WTC11 (cell line): ENCODE results near the gene KICS2. TPM values are rescaled to one million over a fixed set of nuclear protein-coding genes. Genes with fewer than 3 reads are reported as not detected.

Experiments
- ATAC-seq: fragments of 200-7000 bp; cut with Tn5 transposase; 2 replicates; pipeline ENCODE4 v1.10.0; 2021; ENCODE audit warnings: mild to moderate bottlenecking, moderate library complexity
- Bru-seq: library from RNA; stranded (reverse); fragments of 400-500 nt; gene quantifications from one replicate; lab custom pipeline; 2021; lab: Mats Ljungman, UMichigan
- CTCF ChIA-PET: fragments of 300-600 bp; sonication (Branson Sonifier 250); formaldehyde crosslinking; loops from one replicate; lab custom pipeline; 2021; ENCODE audit warnings: antibody characterized with exemption; lab: Charles Lee
- POLR2A ChIA-PET: fragments of 350-600 bp; sonication (Branson Sonifier 250); formaldehyde crosslinking; loops from one replicate; lab custom pipeline; 2021; ENCODE audit warnings: antibody characterized with exemption; lab: Charles Lee
- DNase-seq: peaks from one replicate; pipeline ENCODE4 v3.0.0; 2021; ENCODE audit warnings: low spot score
- H3K27ac Mint-ChIP-seq: 2 replicates; pipeline ENCODE4 v1.8.0; 2021; ENCODE audit warnings: mixed read lengths
- H3K27me3 Mint-ChIP-seq: 2 replicates; pipeline ENCODE4 v1.8.0; 2021; ENCODE audit warnings: low read depth, mild to moderate bottlenecking, moderate library complexity, mixed read lengths
- H3K36me3 Mint-ChIP-seq: 2 replicates; pipeline ENCODE4 v1.8.0; 2021; ENCODE audit warnings: mixed read lengths
- H3K4me1 Mint-ChIP-seq: 2 replicates; pipeline ENCODE4 v1.8.0; 2022; ENCODE audit warnings: mixed read lengths
- H3K4me3 Mint-ChIP-seq: 2 replicates; pipeline ENCODE4 v1.8.0; 2021; ENCODE audit warnings: mild to moderate bottlenecking, moderate library complexity, mixed read lengths
- H3K9me3 Mint-ChIP-seq: 2 replicates; pipeline ENCODE4 v1.8.0; 2021; ENCODE audit warnings: mixed read lengths
- ELF4 ChIP-seq: sonication (generic); formaldehyde crosslinking; IDR thresholded peaks from 2 replicates; pipeline ENCODE4 v1.8.1; 2022; ENCODE audit warnings: low read depth, mild to moderate bottlenecking, moderate library complexity, missing genetic modification reagents
- ESRRA ChIP-seq: sonication (generic); formaldehyde crosslinking; IDR thresholded peaks from 2 replicates; pipeline ENCODE4 v1.8.1; 2022; ENCODE audit warnings: mild to moderate bottlenecking, missing genetic modification reagents, borderline replicate concordance
- FOXP1 ChIP-seq: sonication (generic); formaldehyde crosslinking; IDR thresholded peaks from 2 replicates; pipeline ENCODE4 v1.8.0; 2022; ENCODE audit warnings: missing genetic modification reagents, mild to moderate bottlenecking, moderate library complexity, borderline replicate concordance
- GRHL2 ChIP-seq: fragments of 250-450 bp; sonication (Bioruptor Pico); IDR thresholded peaks from 2 replicates; pipeline ENCODE4 v1.8.0; 2022; ENCODE audit warnings: mild to moderate bottlenecking, moderate library complexity; ENCODE audit not compliant: insufficient replicate concordance, severe bottlenecking
- IRF2 ChIP-seq: sonication (generic); formaldehyde crosslinking; IDR thresholded peaks from 2 replicates; pipeline ENCODE4 v1.8.0; 2022; ENCODE audit warnings: low read depth, missing genetic modification reagents, borderline replicate concordance
- NFE2L1 ChIP-seq: sonication (generic); formaldehyde crosslinking; IDR thresholded peaks from 2 replicates; pipeline ENCODE4 v1.8.1; 2023; ENCODE audit warnings: missing genetic modification reagents
- NFYB ChIP-seq: sonication (generic); formaldehyde crosslinking; conservative IDR thresholded peaks from 2 replicates; pipeline ENCODE4 v1.8.0; 2022; ENCODE audit warnings: low read depth, missing genetic modification reagents
- PRRX2 ChIP-seq: fragments of 250-450 bp; sonication (Bioruptor Pico); IDR thresholded peaks from 2 replicates; pipeline ENCODE4 v1.8.0; 2021; ENCODE audit warnings: mild to moderate bottlenecking
- TP53 ChIP-seq: sonication (generic); formaldehyde crosslinking; IDR thresholded peaks from 2 replicates; pipeline ENCODE4 v1.8.1; 2023; ENCODE audit warnings: mild to moderate bottlenecking, missing genetic modification reagents
- ZNF121 ChIP-seq: sonication (generic); formaldehyde crosslinking; IDR thresholded peaks from 2 replicates; pipeline ENCODE4 v1.8.0; 2023; ENCODE audit warnings: missing genetic modification reagents
- ZNF138 ChIP-seq: sonication (generic); formaldehyde crosslinking; conservative IDR thresholded peaks from 2 replicates; pipeline ENCODE4 v1.8.1; 2022; ENCODE audit warnings: mild to moderate bottlenecking, moderate library complexity, missing genetic modification reagents
- ZNF263 ChIP-seq: sonication (generic); formaldehyde crosslinking; IDR thresholded peaks from 2 replicates; pipeline ENCODE4 v1.8.1; 2022; ENCODE audit warnings: low read depth, mild to moderate bottlenecking, moderate library complexity, missing genetic modification reagents
- long read RNA-seq, 3 experiments: library from RNA in 1 of 3; library from capped mRNA in 1 of 3; library from polyadenylated mRNA in 1 of 3; unstranded in 2 of 3; stranded (forward) in 1 of 3; transcript quantifications; one replicate each; pipeline ENCODE4 v2.0.0, GENCODE V29; 2021
- total RNA-seq: library from RNA; stranded (reverse); gene quantifications from 3 replicates; pipeline ENCODE4 v1.2.3, GENCODE V29; 2021
- TF ChIP-seq, protein P1 (sequence below): sonication (generic); formaldehyde crosslinking; IDR thresholded peaks from 2 replicates; pipeline ENCODE4 v1.8.1; 2022; ENCODE audit warnings: mild to moderate bottlenecking, moderate library complexity, missing genetic modification reagents
- TF ChIP-seq, protein P2 (sequence below): sonication (generic); formaldehyde crosslinking; IDR thresholded peaks from 2 replicates; pipeline ENCODE4 v1.8.1; 2023; ENCODE audit warnings: mild to moderate bottlenecking, moderate library complexity, missing genetic modification reagents
- TF ChIP-seq, protein P3 (sequence below): sonication (generic); formaldehyde crosslinking; IDR thresholded peaks from 2 replicates; pipeline ENCODE4 v1.8.1; 2023; ENCODE audit warnings: mild to moderate bottlenecking, missing genetic modification reagents, moderate library complexity
- TF ChIP-seq, protein P4 (sequence below): sonication (generic); formaldehyde crosslinking; IDR thresholded peaks from 2 replicates; pipeline ENCODE4 v1.8.0; 2023; ENCODE audit warnings: missing genetic modification reagents, mild to moderate bottlenecking, borderline replicate concordance
- TF ChIP-seq, protein P5 (sequence below): sonication (generic); formaldehyde crosslinking; IDR thresholded peaks from 2 replicates; pipeline ENCODE4 v1.8.1; 2022; ENCODE audit warnings: low read depth, missing genetic modification reagents, borderline replicate concordance
- TF ChIP-seq, protein P6 (sequence below): sonication (generic); formaldehyde crosslinking; IDR thresholded peaks from 2 replicates; pipeline ENCODE4 v1.8.1; 2022; ENCODE audit warnings: low read depth, mild to moderate bottlenecking, moderate library complexity, missing genetic modification reagents, borderline replicate concordance

KICS2 gene
- total RNA-seq (9.9 to 11.6 TPM (median 10.7 TPM) in 3 replicates), Bru-seq, nascent RNA (percentile 66 among the genes with signal in this experiment)
- long read RNA-seq, experiment 1, full-length matches to known transcripts, result 24 of 29 reads
- long read RNA-seq, experiment 1, partial matches to known transcripts, result 1 of 29 reads
- long read RNA-seq, experiment 1, other reads (novel, unspliced or antisense), result 4 of 29 reads
- long read RNA-seq, experiment 2, full-length matches to known transcripts, result 6 of 17 reads
- long read RNA-seq, experiment 2, partial matches to known transcripts, result 6 of 17 reads
- long read RNA-seq, experiment 2, other reads (novel, unspliced or antisense), result 5 of 17 reads
- long read RNA-seq, experiment 3, full-length matches to known transcripts, result 7 of 7 reads
- long read RNA-seq, experiment 3, partial matches to known transcripts, result 0 of 7 reads
- long read RNA-seq, experiment 3, other reads (novel, unspliced or antisense), result 0 of 7 reads

DNA sequence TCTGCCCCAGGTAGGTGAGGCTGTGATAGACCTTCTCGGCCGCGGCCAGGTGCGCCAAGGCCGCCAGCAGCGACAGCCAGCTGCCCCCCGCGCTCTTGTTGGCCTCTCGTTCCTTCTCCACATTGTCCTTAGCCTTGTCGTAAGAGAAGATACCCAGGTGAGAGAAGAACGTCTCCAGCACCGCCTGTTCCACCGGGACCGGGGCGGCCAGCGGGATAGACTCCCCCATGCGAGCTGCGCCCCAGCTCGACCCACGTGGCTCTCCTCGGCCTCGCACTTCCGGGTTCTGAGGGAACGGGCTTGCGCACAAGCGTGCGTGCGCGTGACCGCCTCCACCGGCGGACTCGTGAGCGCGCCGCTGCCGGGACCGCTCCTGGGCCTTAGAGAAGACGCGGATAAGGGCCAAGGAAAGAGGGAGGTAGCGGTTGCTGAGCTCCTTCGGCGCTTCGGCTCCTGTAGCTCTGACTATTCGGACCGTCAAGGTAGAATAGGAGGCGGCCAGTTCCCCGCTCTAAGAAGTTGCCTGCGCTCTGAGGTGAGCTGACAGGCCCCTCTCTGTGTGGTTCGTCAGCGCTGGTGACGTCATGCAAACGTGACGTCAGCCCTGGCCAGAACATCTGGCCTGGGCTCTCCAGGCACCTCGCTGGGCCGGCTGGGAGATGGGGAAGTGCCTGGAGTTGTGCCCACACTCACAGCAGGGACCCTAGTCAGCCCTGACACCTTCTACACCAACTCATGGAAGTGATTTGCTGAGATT is at the start of gene KICS2:
Gene KICS2 (minus strand): TSS at position 288 of the 757 bp plus-strand sequence. CDS start 59 bp downstream, at position 229.
- Mint-ChIP-seq H3K9me3 (no peaks in the 10 kb centered on the region), H3K4me1 (peaks cover 34% of the 10 kb centered on the region), H3K36me3 (no peaks in the 10 kb centered on the region), H3K27ac (peak within 1 kb of the TSS; percentile 89), H3K27me3 (no peaks in the 10 kb centered on the region), H3K4me3 (peak within 1 kb of the TSS; percentile 79)
- POLR2A ChIA-PET, result interaction anchor here (0.7 to 0.8 kb wide), 2 partner anchors 16 to 378 kb away, joined by 3 to 5 read pairs; no protein-coding TSS in a partner anchor
- DNase-seq (peak; percentile 93), ATAC-seq (peak; percentile 76)
- CTCF ChIA-PET, result interaction anchor here (0.6 to 1.1 kb wide), 4 partner anchors 40 to 574 kb away, joined by 3 to 6 read pairs (median 4); partner anchors contain the start of gene SRGAP1
- TF ChIP-seq, protein P1, sequence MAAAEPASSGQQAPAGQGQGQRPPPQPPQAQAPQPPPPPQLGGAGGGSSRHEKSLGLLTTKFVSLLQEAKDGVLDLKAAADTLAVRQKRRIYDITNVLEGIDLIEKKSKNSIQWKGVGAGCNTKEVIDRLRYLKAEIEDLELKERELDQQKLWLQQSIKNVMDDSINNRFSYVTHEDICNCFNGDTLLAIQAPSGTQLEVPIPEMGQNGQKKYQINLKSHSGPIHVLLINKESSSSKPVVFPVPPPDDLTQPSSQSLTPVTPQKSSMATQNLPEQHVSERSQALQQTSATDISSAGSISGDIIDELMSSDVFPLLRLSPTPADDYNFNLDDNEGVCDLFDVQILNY, result 0 out of 2 replicates have a peak, but pooled peaks have one; percentile 39
- TF ChIP-seq ZNF263 (CRISPR knock-in tag), result peak; percentile 39; the same call in 1 of the 2 replicates
- TF ChIP-seq, protein P2, sequence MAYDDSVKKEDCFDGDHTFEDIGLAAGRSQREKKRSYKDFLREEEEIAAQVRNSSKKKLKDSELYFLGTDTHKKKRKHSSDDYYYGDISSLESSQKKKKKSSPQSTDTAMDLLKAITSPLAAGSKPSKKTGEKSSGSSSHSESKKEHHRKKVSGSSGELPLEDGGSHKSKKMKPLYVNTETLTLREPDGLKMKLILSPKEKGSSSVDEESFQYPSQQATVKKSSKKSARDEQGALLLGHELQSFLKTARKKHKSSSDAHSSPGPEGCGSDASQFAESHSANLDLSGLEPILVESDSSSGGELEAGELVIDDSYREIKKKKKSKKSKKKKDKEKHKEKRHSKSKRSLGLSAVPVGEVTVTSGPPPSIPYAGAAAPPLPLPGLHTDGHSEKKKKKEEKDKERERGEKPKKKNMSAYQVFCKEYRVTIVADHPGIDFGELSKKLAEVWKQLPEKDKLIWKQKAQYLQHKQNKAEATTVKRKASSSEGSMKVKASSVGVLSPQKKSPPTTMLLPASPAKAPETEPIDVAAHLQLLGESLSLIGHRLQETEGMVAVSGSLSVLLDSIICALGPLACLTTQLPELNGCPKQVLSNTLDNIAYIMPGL, result 0 out of 2 replicates have a peak, but pooled peaks have one; percentile 71
- TF ChIP-seq, protein P3, sequence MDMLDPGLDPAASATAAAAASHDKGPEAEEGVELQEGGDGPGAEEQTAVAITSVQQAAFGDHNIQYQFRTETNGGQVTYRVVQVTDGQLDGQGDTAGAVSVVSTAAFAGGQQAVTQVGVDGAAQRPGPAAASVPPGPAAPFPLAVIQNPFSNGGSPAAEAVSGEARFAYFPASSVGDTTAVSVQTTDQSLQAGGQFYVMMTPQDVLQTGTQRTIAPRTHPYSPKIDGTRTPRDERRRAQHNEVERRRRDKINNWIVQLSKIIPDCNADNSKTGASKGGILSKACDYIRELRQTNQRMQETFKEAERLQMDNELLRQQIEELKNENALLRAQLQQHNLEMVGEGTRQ (CRISPR knock-in tag), result peak; percentile 91
- no peak for TF ChIP-seq PRRX2 (CRISPR knock-in tag)
- peak; percentile 93 for TF ChIP-seq FOXP1 (CRISPR knock-in tag)
- no peak for TF ChIP-seq ZNF138 (CRISPR knock-in tag)
- no peak for TF ChIP-seq GRHL2 (CRISPR knock-in tag)
- TF ChIP-seq, protein P4, sequence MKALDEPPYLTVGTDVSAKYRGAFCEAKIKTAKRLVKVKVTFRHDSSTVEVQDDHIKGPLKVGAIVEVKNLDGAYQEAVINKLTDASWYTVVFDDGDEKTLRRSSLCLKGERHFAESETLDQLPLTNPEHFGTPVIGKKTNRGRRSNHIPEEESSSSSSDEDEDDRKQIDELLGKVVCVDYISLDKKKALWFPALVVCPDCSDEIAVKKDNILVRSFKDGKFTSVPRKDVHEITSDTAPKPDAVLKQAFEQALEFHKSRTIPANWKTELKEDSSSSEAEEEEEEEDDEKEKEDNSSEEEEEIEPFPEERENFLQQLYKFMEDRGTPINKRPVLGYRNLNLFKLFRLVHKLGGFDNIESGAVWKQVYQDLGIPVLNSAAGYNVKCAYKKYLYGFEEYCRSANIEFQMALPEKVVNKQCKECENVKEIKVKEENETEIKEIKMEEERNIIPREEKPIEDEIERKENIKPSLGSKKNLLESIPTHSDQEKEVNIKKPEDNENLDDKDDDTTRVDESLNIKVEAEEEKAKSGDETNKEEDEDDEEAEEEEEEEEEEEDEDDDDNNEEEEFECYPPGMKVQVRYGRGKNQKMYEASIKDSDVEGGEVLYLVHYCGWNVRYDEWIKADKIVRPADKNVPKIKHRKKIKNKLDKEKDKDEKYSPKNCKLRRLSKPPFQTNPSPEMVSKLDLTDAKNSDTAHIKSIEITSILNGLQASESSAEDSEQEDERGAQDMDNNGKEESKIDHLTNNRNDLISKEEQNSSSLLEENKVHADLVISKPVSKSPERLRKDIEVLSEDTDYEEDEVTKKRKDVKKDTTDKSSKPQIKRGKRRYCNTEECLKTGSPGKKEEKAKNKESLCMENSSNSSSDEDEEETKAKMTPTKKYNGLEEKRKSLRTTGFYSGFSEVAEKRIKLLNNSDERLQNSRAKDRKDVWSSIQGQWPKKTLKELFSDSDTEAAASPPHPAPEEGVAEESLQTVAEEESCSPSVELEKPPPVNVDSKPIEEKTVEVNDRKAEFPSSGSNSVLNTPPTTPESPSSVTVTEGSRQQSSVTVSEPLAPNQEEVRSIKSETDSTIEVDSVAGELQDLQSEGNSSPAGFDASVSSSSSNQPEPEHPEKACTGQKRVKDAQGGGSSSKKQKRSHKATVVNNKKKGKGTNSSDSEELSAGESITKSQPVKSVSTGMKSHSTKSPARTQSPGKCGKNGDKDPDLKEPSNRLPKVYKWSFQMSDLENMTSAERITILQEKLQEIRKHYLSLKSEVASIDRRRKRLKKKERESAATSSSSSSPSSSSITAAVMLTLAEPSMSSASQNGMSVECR, result peak; percentile 91; the same call in 1 of the 2 replicates
- peak; percentile 56; the same call in 1 of the 2 replicates for TF ChIP-seq ESRRA (CRISPR knock-in tag)
- TF ChIP-seq ZNF121 (CRISPR knock-in tag), result peak; percentile 26; the same call in 1 of the 2 replicates
- TF ChIP-seq IRF2 (CRISPR knock-in tag), result no peak
- 0 out of 2 replicates have a peak, but pooled peaks have one; percentile 31 for TF ChIP-seq NFYB (CRISPR knock-in tag)
- 0 out of 2 replicates have a peak, but pooled peaks have one; percentile 49 for TF ChIP-seq NFE2L1 (CRISPR knock-in tag)
- TF ChIP-seq TP53 (CRISPR knock-in tag), result 0 out of 2 replicates have a peak, but pooled peaks have one; percentile 44
- TF ChIP-seq, protein P5, sequence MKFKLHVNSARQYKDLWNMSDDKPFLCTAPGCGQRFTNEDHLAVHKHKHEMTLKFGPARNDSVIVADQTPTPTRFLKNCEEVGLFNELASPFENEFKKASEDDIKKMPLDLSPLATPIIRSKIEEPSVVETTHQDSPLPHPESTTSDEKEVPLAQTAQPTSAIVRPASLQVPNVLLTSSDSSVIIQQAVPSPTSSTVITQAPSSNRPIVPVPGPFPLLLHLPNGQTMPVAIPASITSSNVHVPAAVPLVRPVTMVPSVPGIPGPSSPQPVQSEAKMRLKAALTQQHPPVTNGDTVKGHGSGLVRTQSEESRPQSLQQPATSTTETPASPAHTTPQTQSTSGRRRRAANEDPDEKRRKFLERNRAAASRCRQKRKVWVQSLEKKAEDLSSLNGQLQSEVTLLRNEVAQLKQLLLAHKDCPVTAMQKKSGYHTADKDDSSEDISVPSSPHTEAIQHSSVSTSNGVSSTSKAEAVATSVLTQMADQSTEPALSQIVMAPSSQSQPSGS (CRISPR knock-in tag), result no peak
- TF ChIP-seq, protein P6, sequence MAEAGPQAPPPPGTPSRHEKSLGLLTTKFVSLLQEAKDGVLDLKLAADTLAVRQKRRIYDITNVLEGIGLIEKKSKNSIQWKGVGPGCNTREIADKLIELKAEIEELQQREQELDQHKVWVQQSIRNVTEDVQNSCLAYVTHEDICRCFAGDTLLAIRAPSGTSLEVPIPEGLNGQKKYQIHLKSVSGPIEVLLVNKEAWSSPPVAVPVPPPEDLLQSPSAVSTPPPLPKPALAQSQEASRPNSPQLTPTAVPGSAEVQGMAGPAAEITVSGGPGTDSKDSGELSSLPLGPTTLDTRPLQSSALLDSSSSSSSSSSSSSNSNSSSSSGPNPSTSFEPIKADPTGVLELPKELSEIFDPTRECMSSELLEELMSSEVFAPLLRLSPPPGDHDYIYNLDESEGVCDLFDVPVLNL (CRISPR knock-in tag), result no peak
- TF ChIP-seq ELF4 (CRISPR knock-in tag), result peak; percentile 71; the same call in 1 of the 2 replicates
